GM19397 (cell line): ENCODE measurements around the gene CSNK2B.

Source experiments
- ATAC-seq: cut with Tn5 transposase; IDR thresholded peaks from one replicate; pipeline ENCODE4 v1.9.1; 2021; ENCODE audit warnings: mild to moderate bottlenecking, moderate library complexity; ENCODE audit not compliant: unreplicated experiment

Gene CSNK2B

GRCh38 chr6:31636698-31637596, 28.9 kb upstream of the CSNK2B start:
- no peak for ATAC-seq

DNA sequence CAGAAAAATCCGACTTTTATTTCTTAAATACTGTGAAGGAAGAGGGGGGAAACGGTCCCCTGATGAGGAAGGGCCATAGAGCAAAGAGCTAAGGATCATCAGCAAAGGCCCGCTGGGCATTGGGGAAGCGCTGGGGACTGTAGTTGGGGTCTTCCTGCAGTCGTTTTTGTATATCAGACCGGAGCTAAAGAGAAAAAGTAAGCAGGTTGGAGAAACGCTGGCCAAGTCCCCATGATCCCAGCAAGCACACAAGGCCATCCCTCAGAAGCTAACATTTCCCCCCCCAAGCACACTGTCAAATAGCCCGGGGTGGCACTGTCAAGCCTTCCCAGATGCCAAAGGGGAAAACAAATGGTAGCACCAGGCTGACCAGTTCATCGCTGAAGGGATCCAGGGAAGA, 26.8 kb upstream of the CSNK2B start:
- no peak for ATAC-seq

DNA sequence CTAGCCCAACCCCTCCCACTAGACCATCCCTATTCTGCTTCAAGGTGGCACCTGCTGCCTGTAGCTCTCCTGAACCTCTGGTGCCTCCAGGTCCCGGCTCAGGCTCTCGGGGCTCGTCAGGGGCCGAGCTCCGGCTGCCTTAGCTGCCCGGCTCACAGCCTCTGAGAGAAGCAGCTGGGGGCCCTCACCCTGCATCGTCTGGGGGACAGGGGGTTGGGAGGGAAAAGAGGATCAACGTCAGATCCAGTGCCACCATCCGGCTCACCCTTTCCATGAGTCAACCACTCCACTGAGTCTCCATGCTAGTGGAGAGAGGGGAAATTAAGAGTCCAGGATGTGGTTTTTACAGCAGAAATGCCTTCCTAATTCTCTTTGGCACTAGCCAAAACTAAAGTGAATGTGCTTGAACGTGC, 26.4 kb upstream of the CSNK2B start:
- ATAC-seq = no peak

DNA sequence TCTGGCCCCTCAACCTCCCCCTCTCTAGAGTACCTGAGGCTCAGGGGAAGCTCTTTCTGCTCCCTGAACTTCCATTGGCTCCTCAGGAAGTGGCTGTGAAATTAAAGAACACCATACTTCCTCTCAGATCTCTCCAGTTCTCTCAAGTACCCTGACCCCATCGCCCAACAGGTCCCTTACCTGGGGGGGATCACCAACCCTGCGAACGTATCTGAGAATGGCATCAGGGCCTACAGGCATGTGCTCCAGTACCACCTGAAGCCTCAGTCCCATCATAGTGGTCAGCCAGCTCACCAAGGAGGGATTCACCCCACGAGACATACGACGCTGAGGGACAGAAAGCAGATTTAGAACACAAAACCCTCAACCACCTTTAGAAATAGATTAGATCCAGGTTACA, 25.3 kb upstream of the CSNK2B start:
- no peak for ATAC-seq

GRCh38 chr6:31641370-31641769, 24.5 kb upstream of the CSNK2B start:
- ATAC-seq = no peak

- no peak for ATAC-seq
Measured at GRCh38 chr6:31642798-31643570, 22.9 kb upstream of the CSNK2B start.

DNA sequence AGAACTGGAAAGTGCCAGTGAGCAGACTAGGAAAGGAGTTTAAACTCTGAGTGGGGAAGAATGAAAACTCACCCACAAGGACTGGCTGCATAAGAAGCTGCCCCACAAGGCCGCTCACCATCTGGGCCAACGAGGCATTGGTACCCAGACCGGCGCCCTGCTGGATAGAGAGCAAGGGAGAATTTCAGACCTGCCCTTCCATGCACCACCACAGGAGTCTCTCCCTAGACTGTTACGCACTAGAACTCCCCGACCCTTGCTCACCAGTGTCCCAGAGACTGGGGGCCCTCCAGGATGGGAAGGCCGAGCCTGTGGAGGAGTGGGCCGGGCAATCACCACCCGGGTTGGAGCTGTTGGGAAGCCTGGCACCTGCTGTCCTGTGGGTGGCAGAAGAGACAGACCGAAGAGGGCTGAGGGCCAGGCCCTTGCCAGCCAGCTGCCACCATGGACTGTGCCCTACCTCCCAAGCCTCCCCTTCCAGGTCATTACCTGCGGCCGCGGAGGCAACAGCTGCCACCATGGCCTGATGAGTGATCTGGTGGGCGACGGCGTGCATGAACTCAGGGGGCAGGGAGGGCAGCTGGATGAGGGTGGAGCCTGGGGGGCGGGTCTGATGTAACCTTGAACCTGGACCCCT, 21.9 kb upstream of the CSNK2B start:
- ATAC-seq = no peak

DNA sequence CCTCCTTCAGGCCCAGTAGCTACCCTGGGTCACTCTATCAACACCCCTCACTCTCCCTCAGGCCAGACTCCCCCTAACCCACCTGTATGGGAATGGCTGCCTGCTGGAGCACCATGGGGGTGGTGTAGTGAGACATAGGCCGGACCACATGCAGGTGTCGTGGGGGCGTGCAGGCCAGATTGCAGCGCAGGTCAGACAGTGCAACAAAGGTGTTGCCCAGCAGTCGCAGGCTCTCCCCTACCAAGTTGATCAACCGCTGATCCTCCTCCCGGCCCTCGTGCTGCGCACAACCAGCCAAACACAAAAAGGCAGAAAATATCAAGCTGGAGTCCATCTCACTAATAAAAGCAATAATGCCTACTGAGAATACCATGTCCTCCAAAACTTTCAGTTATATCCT, 20.6 kb upstream of the CSNK2B start:
- no peak for ATAC-seq

DNA sequence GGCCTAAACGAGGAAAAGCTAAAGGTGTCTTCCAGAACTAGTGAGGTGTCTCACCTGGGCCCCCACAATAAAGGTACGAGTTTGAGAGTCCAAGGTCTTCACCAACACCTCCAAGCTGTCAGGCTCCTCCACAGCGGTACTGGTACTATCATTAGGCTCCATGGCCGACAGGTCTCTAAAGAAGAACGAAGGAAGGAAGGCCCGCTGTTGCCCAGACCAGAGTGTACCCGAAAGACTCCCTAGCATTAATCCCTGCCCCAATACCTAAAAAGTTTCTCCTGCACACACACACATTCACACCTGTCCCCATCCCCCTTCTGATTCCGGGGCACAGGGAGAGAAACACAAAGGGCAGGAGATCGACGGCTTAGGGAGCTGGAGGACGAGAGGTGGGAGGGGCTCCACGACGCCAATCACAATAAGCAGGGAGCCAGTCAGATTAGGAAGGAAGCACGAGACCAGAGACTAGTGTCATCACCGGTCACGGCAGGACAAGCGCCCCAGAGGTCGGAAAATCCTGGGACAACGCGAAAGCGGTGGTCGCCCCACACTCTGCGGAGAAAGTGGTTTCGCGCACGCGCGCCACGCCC, 14.2 kb upstream of the CSNK2B start:
- ATAC-seq = peak; percentile 25

- ATAC-seq = peak; percentile 57
Measured at GRCh38 chr6:31652925-31653724, 12.8 kb upstream of the CSNK2B start.

DNA sequence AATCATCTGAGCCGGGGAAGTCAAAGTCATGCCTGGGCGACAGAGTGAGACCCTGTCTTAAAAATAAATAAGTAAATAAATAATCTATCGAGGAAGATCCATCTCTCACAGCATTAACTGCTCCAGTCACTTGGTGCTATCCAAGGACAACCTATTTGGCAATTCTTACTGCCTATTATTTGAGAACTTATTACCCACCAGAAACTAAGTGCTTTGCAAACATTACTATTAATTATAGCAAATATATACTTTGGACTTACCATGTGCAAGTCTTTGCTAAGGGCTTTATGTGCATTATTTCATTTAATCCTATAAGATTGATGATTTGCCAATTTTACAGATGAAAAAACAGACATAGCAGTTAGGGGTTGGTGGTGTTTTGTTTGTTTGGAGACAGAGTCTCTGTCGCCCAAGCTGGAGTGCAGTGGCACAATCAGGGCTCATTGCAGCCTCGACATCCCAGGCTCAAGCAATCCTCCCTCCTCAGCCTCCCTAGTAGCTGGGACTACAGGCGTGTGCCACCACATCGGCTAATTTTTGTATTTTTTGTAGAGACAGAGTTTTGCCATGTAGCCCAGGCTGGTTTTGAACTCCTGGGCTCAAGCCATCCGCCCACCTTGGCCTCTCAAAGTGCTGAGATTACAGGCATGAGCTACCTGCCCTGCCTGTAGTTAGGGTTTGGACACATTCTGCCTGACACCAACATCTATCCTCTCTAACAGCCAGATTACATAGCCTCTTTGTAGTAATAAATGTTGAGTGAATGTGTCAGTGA, 11.1 kb upstream of the CSNK2B start:
- ATAC-seq = no peak

GRCh38 chr6:31655349-31656237, 10.3 kb upstream of the CSNK2B start, which contains the start of gene APOM:
Gene APOM (plus strand): TSS chr6:31655894. CDS start chr6:31655967, 73 bp downstream.
- no peak for ATAC-seq

DNA sequence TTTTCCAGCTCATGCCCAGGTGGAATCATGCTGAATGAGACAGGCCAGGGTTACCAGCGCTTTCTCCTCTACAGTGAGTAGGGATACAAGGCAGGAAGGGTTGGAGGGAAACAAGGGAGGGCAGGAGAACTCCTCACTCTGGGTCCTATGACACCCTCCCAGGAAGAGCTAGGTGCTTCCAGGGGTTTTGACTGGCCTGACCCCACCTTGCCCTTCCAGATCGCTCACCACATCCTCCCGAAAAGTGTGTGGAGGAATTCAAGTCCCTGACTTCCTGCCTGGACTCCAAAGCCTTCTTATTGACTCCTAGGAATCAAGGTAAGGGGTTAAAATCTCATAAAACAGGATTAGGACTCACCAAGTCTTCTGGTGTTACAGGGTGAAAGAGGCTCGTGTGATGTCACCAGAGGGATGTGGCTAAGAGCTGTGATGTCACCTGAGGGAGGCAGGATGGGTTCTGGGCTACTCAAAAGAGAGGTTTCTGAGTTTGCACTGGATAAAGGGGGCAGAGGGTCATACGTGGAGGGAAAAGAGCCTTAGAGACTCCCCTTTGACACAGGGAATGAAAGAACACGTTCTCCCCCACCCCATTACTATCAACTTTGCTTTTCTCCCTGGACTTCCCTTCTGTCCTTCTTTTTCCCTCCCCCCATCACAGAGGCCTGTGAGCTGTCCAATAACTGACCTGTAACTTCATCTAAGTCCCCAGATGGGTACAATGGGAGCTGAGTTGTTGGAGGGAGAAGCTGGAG, 8.3 kb upstream of the CSNK2B start:
- no peak for ATAC-seq

GRCh38 chr6:31658158-31658688, 7.7 kb upstream of the CSNK2B start:
- ATAC-seq = no peak

GRCh38 chr6:31658983-31659648, 6.8 kb upstream of the CSNK2B start:
- ATAC-seq = no peak

DNA sequence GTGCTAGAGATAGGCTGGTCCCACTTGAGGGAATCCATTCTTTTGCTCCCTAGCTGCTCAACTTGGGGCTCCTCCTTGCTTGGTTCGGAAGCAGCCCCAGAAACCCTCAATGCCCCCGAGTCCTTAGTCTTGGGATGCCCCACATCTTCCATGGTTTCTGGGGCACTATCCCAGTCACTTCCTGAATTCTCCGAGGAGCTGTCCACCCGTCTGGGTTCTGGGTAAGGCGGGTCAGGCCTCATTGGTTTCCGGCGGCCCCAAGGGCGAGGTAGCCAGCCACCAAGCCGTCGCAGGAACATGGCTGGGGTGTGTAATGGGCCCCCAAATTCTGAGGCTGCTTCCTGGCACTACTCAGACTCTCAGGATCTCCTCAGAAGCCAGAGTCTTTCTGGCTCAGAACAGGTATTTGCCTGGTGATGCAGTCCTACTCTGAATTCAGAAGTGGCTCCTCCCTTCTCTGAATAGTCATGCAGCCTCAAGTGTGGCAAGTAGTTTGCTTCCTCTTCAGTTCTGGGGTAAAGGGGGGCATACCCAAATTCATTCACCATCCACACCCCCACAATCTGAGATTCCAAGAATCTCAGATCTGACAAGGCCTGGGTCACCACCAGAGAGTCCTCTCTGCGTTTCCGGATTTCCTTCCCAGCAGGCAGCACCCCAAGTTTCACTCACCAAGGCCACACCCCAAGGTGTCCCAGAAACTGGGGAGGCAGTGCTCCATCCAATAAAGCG, 6.1 kb upstream of the CSNK2B start:
- no peak for ATAC-seq
